Tibial artery (tissue), 4 donors: Measurements from ENCODE around the gene GTF2IRD1.

Experiments used
- DNase-seq, 2 donors: peaks; one replicate each; pipeline ENCODE4 v3.0.0-alpha.2; 2019
- H3K27ac ChIP-seq, 2 donors: fragments of 200-600 bp; sonication (generic) in 1 of 2; 1 replicate in 1 of 2; 2 replicates in 1 of 2; pipeline ENCODE4 v1.5.1; 2018 to 2019; ENCODE audit warnings: mild to moderate bottlenecking in 1 of 2
- H3K27me3 ChIP-seq, 2 donors: fragments of 200-600 bp; sonication (generic) in 1 of 2; one replicate each; pipeline versions ENCODE4 v1.5.1 to v1.6.0; 2016 to 2019
- H3K36me3 ChIP-seq, 3 donors: fragments of 200-600 bp; sonication (generic) in 2 of 3; one replicate each; pipeline ENCODE4 v1.5.1; 2016 to 2019; ENCODE audit warnings: mild to moderate bottlenecking in 2 of 3
- H3K4me1 ChIP-seq, 4 donors: fragments of 200-600 bp; sonication (generic) in 2 of 4; 1 replicate in 3 of 4; 2 replicates in 1 of 4; pipeline ENCODE4 v1.5.1; 2016 to 2019
- H3K4me3 ChIP-seq, 2 donors: fragments of 200-600 bp; sonication (generic) in 1 of 2; 1 replicate in 1 of 2; 2 replicates in 1 of 2; pipeline ENCODE4 v1.5.1; 2018 to 2019; ENCODE audit warnings: mild to moderate bottlenecking in 2 of 2
- H3K9me3 ChIP-seq, 3 donors: fragments of 200-600 bp; sonication (generic) in 1 of 3; one replicate each; pipeline ENCODE4 v1.5.1; 2016 to 2019
- CTCF ChIP-seq, 2 experiments: fragments of 200-600 bp in 1 of 2; fragments of 450-650 bp in 1 of 2; IDR thresholded peaks; one replicate each; pipeline ENCODE4 v1.5.1; 2017 to 2019; ENCODE audit warnings: antibody characterized with exemption in 2 of 2, mild to moderate bottlenecking in 1 of 2, moderate library complexity in 1 of 2
- intact Hi-C: fragments of 100-400 bp; cut with DNase I; formaldehyde crosslinking; loops from one replicate; pipeline ENCODE4 v1.15.0; 2023; ENCODE audit warnings: low total_unique reads

Gene GTF2IRD1

GRCh38 chr7:74615933-74616780 lies 162.5 kb downstream of the GTF2IRD1 start:
- intact Hi-C loops: no loop called here
- no peak for DNase-seq
- no peaks in the 10 kb centered on the region for H3K36me3 ChIP-seq
- no peaks in the 10 kb centered on the region for H3K27me3 ChIP-seq
- peaks cover 0 to 5% (median 0%) of the 10 kb centered on the region in 4 donors for H3K4me1 ChIP-seq
- no peak overlapping the region for H3K27ac ChIP-seq
- no peak for TF ChIP-seq CTCF (IDR thresholded peaks at IDR 0.05)
- H3K4me3 ChIP-seq: no peak overlapping the region
- no peaks in the 10 kb centered on the region for H3K9me3 ChIP-seq

- Histone ChIP-seq H3K36me3 (no peaks in the 10 kb centered on the region), H3K27ac (no peak overlapping the region), H3K4me3 (no peak overlapping the region), H3K9me3 (no peaks in the 10 kb centered on the region), H3K4me1 (peaks cover 0 to 5% (median 0%) of the 10 kb centered on the region in 4 donors), H3K27me3 (no peaks in the 10 kb centered on the region)
- intact Hi-C loops: no loop called here
- no peak for TF ChIP-seq CTCF (IDR thresholded peaks at IDR 0.05)
- peak; percentile 52 to 71 for DNase-seq
These were observed 163.6 kb downstream of the GTF2IRD1 start for GRCh38 chr7:74617180-74617744.

GRCh38 chr7:74619235-74619860 lies 165.6 kb downstream of the GTF2IRD1 start:
- intact Hi-C loops: no loop called here
- no peaks in the 10 kb centered on the region for H3K27me3 ChIP-seq
- TF ChIP-seq CTCF (IDR thresholded peaks at IDR 0.05): no peak
- no peaks in the 10 kb centered on the region for H3K36me3 ChIP-seq
- no peak for DNase-seq
- no peak overlapping the region for H3K27ac ChIP-seq
- H3K4me3 ChIP-seq: no peak overlapping the region
- no peaks in the 10 kb centered on the region for H3K4me1 ChIP-seq
- no peaks in the 10 kb centered on the region for H3K9me3 ChIP-seq

- no peak for DNase-seq
- Histone ChIP-seq H3K27ac (no peak overlapping the region), H3K4me3 (no peak overlapping the region), H3K27me3 (no peaks in the 10 kb centered on the region), H3K9me3 (no peaks in the 10 kb centered on the region), H3K36me3 (no peaks in the 10 kb centered on the region), H3K4me1 (peaks cover 0 to 13% (median 4%) of the 10 kb centered on the region in 4 donors)
- no peak for TF ChIP-seq CTCF (IDR thresholded peaks at IDR 0.05)
- intact Hi-C loops: no loop called here
These were observed 168.6 kb downstream of the GTF2IRD1 start for GRCh38 chr7:74622228-74622749.

GRCh38 chr7:74623135-74623534 lies 169.4 kb downstream of the GTF2IRD1 start:
- no peak overlapping the region for H3K4me3 ChIP-seq
- intact Hi-C loops: no loop called here
- H3K4me1 ChIP-seq: peaks cover 0 to 18% (median 6%) of the 10 kb centered on the region in 4 donors
- H3K27ac ChIP-seq: no peak overlapping the region
- no peaks in the 10 kb centered on the region for H3K36me3 ChIP-seq
- DNase-seq: no peak
- no peaks in the 10 kb centered on the region for H3K27me3 ChIP-seq
- TF ChIP-seq CTCF (IDR thresholded peaks at IDR 0.05): no peak
- no peaks in the 10 kb centered on the region for H3K9me3 ChIP-seq
